Breast epithelium (tissue), 4 donors: Measurements from ENCODE around the gene CLTCL1. TPM values are rescaled to one million over a fixed set of nuclear protein-coding genes. Genes with fewer than 3 reads are reported as not detected.

Experiments
- DNase-seq, 2 donors: peaks; one replicate each; pipeline ENCODE4 v3.0.0-alpha.2; 2019; ENCODE audit warnings: low spot score in 2 of 2
- H3K27ac ChIP-seq, 2 donors: fragments of 200-600 bp; sonication (generic) in 1 of 2; one replicate each; pipeline ENCODE4 v1.5.1; 2016 to 2019; ENCODE audit warnings: mild to moderate bottlenecking in 1 of 2
- H3K27me3 ChIP-seq, 2 donors: fragments of 200-600 bp; sonication (generic) in 1 of 2; one replicate each; pipeline versions ENCODE4 v1.5.1 to v1.6.0; 2017 to 2019; ENCODE audit warnings: control low read depth in 1 of 2, mild to moderate bottlenecking in 1 of 2
- H3K36me3 ChIP-seq: fragments of 200-600 bp; one replicate; pipeline ENCODE4 v1.5.1; 2019
- H3K4me1 ChIP-seq, 2 donors: fragments of 200-600 bp; sonication (generic); one replicate each; pipeline ENCODE4 v1.5.1; 2016 to 2019; ENCODE audit warnings: control low read depth in 1 of 2
- H3K4me3 ChIP-seq, 3 donors: fragments of 200-600 bp; sonication (generic); 1 replicate in 2 of 3; 2 replicates in 1 of 3; pipeline ENCODE4 v1.5.1; 2016 to 2019; ENCODE audit warnings: mild to moderate bottlenecking in 3 of 3, moderate library complexity in 2 of 3
- H3K9me3 ChIP-seq, 2 donors: fragments of 200-600 bp; sonication (generic) in 1 of 2; one replicate each; pipeline ENCODE4 v1.5.1; 2016 to 2019; ENCODE audit warnings: control low read depth in 1 of 2
- POLR2A ChIP-seq: fragments of 450-650 bp; IDR thresholded peaks from one replicate; pipeline ENCODE4 v1.6.1; 2016; ENCODE audit warnings: antibody characterized with exemption, mild to moderate bottlenecking, moderate library complexity
- POLR2AphosphoS5 ChIP-seq, 3 donors: sonication (generic); formaldehyde crosslinking; IDR thresholded peaks; one replicate each; pipeline ENCODE4 v1.6.1; 2017; ENCODE audit warnings: antibody characterized with exemption in 3 of 3
- intact Hi-C: fragments of 100-400 bp; cut with DNase I; formaldehyde crosslinking; loops from one replicate; pipeline ENCODE4 v1.15.1; 2023; ENCODE audit warnings: low total_unique reads
- total RNA-seq, 3 donors: library from RNA; depleted of rRNA; stranded (reverse); fragments of >200 nt; gene quantifications; one replicate each; pipeline ENCODE4 v1.1.0, GENCODE V29; 2016
- TF ChIP-seq, protein P1 (sequence below), 3 donors: fragments of 450-650 bp; IDR thresholded peaks; one replicate each; pipeline ENCODE4 v1.5.1; 2016 to 2017; ENCODE audit warnings: antibody characterized with exemption in 3 of 3, mild to moderate bottlenecking in 3 of 3, moderate library complexity in 3 of 3

Gene CLTCL1
- total RNA-seq, 3 donors from 2014 or later = 2.8 to 27.0 (median 8.2) TPM

DNA sequence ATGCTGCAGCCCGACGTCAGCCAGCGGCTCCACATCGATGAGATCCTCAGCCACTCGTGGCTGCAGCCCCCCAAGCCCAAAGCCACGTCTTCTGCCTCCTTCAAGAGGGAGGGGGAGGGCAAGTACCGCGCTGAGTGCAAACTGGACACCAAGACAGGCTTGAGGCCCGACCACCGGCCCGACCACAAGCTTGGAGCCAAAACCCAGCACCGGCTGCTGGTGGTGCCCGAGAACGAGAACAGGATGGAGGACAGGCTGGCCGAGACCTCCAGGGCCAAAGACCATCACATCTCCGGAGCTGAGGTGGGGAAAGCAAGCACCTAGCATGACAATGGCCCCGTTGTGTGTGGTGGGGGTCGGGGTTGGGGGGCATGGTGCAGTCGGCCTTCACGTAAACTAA, 159.4 kb downstream of the CLTCL1 start:
- Histone ChIP-seq H3K4me3 (no peak overlapping the region), H3K36me3 (peaks cover 13% of the 10 kb centered on the region), H3K4me1 (no peaks in the 10 kb centered on the region), H3K27ac (no peak overlapping the region), H3K9me3 (no peaks in the 10 kb centered on the region), H3K27me3 (no peaks in the 10 kb centered on the region)
- no peak for DNase-seq
- intact Hi-C loops = no loop called here
- TF ChIP-seq POLR2A (no peak), POLR2AphosphoS5 (IDR thresholded peaks at IDR 0.05) (no peak)
- TF ChIP-seq, protein P1, sequence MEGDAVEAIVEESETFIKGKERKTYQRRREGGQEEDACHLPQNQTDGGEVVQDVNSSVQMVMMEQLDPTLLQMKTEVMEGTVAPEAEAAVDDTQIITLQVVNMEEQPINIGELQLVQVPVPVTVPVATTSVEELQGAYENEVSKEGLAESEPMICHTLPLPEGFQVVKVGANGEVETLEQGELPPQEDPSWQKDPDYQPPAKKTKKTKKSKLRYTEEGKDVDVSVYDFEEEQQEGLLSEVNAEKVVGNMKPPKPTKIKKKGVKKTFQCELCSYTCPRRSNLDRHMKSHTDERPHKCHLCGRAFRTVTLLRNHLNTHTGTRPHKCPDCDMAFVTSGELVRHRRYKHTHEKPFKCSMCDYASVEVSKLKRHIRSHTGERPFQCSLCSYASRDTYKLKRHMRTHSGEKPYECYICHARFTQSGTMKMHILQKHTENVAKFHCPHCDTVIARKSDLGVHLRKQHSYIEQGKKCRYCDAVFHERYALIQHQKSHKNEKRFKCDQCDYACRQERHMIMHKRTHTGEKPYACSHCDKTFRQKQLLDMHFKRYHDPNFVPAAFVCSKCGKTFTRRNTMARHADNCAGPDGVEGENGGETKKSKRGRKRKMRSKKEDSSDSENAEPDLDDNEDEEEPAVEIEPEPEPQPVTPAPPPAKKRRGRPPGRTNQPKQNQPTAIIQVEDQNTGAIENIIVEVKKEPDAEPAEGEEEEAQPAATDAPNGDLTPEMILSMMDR (IDR thresholded peaks at IDR 0.05) = no peak

DNA sequence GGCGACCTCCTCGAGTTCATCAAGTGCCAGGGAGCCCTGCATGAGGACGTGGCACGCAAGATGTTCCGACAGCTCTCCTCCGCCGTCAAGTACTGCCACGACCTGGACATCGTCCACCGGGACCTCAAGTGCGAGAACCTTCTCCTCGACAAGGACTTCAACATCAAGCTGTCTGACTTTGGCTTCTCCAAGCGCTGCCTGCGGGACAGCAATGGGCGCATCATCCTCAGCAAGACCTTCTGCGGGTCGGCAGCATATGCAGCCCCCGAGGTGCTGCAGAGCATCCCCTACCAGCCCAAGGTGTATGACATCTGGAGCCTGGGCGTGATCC, 159.9 kb downstream of the CLTCL1 start:
- no peaks in the 10 kb centered on the region for H3K4me1 ChIP-seq
- peaks cover 13% of the 10 kb centered on the region for H3K36me3 ChIP-seq
- H3K27me3 ChIP-seq = no peaks in the 10 kb centered on the region
- no peaks in the 10 kb centered on the region for H3K9me3 ChIP-seq
- TF ChIP-seq, protein P1 (IDR thresholded peaks at IDR 0.05) = no peak
- no peak for TF ChIP-seq POLR2AphosphoS5 (IDR thresholded peaks at IDR 0.05)
- no peak for TF ChIP-seq POLR2A
- H3K4me3 ChIP-seq = no peak overlapping the region
- DNase-seq = no peak
- H3K27ac ChIP-seq = no peak overlapping the region
- intact Hi-C loops = no loop called here

DNA sequence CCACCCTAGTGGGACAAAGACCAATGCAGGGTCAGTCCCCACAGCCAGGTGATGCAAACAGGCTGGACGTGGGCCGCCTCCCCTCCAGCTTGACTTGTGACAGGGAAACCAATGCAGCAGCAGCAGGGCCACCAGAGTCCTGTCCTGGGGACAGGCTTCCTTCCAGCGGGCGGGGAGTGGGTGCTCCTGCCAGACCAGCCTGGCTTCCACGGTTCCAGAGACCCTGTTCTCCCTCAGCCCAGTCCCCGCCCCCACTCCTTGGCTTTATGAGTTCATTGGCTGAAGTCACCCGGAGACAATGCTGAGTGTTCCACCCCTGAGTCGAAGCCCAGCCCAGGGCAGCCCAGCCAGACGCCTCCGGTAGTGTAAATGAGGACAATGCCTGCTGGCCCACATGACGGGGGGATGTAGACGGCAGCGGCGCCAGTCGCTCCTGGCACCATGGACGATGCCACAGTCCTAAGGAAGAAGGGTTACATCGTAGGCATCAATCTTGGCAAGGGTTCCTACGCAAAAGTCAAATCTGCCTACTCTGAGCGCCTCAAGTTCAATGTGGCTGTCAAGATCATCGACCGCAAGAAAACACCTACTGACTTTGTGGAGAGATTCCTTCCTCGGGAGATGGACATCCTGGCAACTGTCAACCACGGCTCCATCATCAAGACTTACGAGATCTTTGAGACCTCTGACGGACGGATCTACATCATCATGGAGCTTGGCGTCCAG, 160.4 kb downstream of the CLTCL1 start, which contains the start of gene TSSK2:
Gene TSSK2, plus strand, starts transcription at position 350 of the 726 bp plus-strand sequence. Its CDS starts 92 bp downstream, at position 442.
- intact Hi-C loops = no loop called here
- Histone ChIP-seq H3K36me3 (peaks cover 13% of the 10 kb centered on the region), H3K9me3 (no peaks in the 10 kb centered on the region), H3K4me3 (no peak within 1 kb of the TSS), H3K27me3 (no peaks in the 10 kb centered on the region), H3K27ac (peak within 1 kb of the TSS; percentile 19 to 38), H3K4me1 (no peaks in the 10 kb centered on the region)
- no peak for TF ChIP-seq POLR2AphosphoS5 (IDR thresholded peaks at IDR 0.05)
- TF ChIP-seq POLR2A = no peak
- TF ChIP-seq, protein P1 (IDR thresholded peaks at IDR 0.05) = no peak
- DNase-seq = no peak

DNA sequence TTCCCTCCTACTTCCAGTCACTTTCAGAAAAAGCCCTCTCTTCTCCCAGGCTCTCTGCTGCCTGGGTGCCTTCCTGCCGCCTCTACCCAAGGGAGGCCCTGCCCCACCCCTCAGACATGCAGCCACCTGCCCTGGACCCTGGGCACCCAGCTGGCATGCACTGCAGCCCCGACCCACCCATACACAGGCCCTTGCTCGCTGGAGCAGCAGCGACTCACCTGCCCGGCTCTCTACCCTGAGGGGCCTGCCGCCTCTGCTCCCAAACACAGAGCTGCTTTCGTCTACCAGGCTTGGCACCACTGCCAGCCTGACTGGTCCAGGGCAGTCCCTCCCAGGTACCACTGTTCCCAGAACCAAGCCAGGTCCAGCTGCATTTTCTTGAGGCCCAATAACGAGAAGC, 161.6 kb downstream of the CLTCL1 start:
- peaks cover 12% of the 10 kb centered on the region for H3K36me3 ChIP-seq
- no peaks in the 10 kb centered on the region for H3K9me3 ChIP-seq
- peak in 1 of 2 donors; percentile 60 for DNase-seq
- H3K27me3 ChIP-seq = no peaks in the 10 kb centered on the region
- no peaks in the 10 kb centered on the region for H3K4me1 ChIP-seq
- H3K4me3 ChIP-seq = no peak overlapping the region
- H3K27ac ChIP-seq = peak overlapping the region; percentile 19 to 38
- TF ChIP-seq, protein P1 (IDR thresholded peaks at IDR 0.05) = no peak
- TF ChIP-seq POLR2A (no peak), POLR2AphosphoS5 (IDR thresholded peaks at IDR 0.05) (no peak)
- intact Hi-C loops = no loop called here

Other genes with a start within 250 kb of the CLTCL1 start
- 10 to 100 TPM; 36.8 to 58.4 (median 42.9) TPM for gene DGCR2, start 169.3 kb downstream of the CLTCL1 start, total RNA-seq
- gene TSSK2, start 160.4 kb downstream of the CLTCL1 start, total RNA-seq = not detected
- gene ESS2, start 147.1 kb downstream of the CLTCL1 start, total RNA-seq = 10 to 100 TPM; 12.2 to 17.7 (median 13.8) TPM
- not detected for gene GSC2, start 141.4 kb downstream of the CLTCL1 start, total RNA-seq
- gene SLC25A1, start 113.0 kb downstream of the CLTCL1 start, total RNA-seq = 100 to 1,000 TPM in 1 of 3 donors, 10 to 100 TPM in 2; 49.2 to 140 (median 50.2) TPM
- gene HIRA, start 140.0 kb upstream of the CLTCL1 start, total RNA-seq = 10 to 100 TPM; 13.5 to 22.9 (median 18.4) TPM
- gene MRPL40, start 140.8 kb upstream of the CLTCL1 start, total RNA-seq = 10 to 100 TPM; 25.3 to 36.0 (median 31.8) TPM
- gene C22orf39, start 156.0 kb upstream of the CLTCL1 start, total RNA-seq = 100 to 1,000 TPM in 1 of 3 donors, 10 to 100 TPM in 2; 46.7 to 111 (median 54.4) TPM
- gene UFD1, start 187.5 kb upstream of the CLTCL1 start, total RNA-seq = 10 to 100 TPM; 30.8 to 51.0 (median 31.8) TPM
- gene CDC45, start 188.2 kb upstream of the CLTCL1 start, total RNA-seq = under 1 TPM in 1 of 3 donors, not detected in 2; 0.48 TPM
- gene CLDN5, start 232.7 kb upstream of the CLTCL1 start, total RNA-seq = 100 to 1,000 TPM in 1 of 3 donors, 10 to 100 TPM in 2; 65.0 to 301 (median 65.1) TPM